ENCODE measurements around the gene FXN.
"Not testable (repeated sequence)": the region's sequence is repeated elsewhere in the genome, so short reads cannot be mapped to it uniquely, and the experiment has no call there.

Gene FXN

GRCh38 chr9:69107771-69108170, 72.2 kb downstream of the FXN start:
- DNase-seq = no peak

- DNase-seq = not testable (repeated sequence)
Measured at GRCh38 chr9:69108706-69109105, 73.2 kb downstream of the FXN start.

DNA sequence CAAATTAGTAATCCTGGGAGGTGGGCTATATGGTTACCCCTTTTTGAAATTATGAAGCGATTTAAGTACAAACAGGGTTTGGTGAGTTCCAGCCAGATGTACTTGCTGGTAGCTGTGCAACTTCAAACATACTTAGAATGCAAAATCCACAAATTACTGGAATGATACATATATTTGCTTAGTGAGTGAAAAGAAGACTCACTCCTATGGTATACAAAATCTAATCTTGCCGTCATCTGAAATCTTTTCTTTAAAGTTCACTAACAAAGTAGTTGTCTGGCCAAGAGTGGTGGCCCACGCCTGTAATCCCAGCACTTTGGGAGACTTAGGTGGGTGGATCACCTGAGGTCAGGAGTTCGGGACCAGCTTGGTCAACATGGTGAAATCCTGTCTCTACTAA, 73.6 kb downstream of the FXN start:
- DNase-seq = no peak

DNA sequence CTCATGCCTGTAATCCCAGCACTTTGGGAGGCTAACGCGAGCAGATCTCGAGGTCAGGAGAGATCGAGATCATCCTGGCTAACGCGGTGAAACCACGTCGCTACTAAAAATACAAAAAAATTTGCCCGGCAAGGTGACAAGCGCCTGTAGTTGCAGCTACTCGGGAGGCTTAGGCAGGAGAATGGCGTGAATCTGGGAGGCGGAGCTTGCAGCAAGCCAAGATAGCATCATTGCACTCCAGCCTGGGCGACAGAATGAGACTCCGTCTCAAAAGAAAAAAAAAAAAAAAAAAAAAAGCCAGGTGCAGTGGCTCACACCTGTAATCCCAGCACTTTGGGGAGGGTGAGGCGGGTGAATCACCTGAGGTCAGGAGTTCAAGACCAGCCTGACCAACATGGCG, 77.1 kb downstream of the FXN start:
- not testable (repeated sequence) for DNase-seq

DNA sequence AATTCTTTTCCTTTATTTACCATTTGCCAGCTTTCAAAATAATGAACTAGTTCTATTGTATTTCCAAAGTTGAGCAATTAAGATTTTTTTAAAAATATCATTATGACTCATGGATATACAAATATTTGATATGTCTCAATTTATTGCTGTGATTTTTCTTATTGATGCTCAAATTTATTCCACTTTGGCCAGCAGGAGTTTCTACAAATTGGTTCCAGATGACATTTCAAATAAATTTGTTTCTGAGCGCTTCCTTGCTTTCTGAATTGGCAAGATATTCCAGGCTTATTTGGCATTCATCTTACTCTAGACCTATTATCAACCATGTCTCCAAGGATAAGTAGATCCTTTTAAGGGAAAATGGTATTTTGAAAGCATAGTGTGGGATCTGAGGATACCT, 80.1 kb downstream of the FXN start:
- DNase-seq = no peak

DNA sequence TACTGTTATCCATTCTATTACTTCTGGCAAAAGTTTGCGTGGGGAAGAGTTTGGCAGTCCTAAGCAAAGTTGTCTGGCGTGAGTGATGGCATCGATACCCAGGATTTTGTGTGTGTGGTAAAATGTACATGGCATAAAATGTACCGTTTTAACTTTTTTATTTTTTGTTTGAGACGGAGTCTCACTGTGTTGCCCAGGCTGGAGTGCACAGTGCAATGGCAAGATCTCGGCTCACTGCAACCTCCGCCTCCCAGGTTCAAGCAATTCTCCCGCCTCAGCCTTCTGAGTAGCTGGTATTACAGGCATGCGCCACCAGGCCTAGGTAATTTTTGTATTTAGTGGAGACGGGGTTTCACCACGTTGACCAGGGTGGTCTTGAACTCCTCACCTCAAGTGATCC, 83.1 kb downstream of the FXN start:
- no peak for DNase-seq

- DNase-seq = peak; percentile 18
Measured at GRCh38 chr9:69120380-69121154, 85.0 kb downstream of the FXN start.

GRCh38 chr9:69121155-69122081, 85.9 kb downstream of the FXN start:
- DNase-seq = peak; percentile 48

DNA sequence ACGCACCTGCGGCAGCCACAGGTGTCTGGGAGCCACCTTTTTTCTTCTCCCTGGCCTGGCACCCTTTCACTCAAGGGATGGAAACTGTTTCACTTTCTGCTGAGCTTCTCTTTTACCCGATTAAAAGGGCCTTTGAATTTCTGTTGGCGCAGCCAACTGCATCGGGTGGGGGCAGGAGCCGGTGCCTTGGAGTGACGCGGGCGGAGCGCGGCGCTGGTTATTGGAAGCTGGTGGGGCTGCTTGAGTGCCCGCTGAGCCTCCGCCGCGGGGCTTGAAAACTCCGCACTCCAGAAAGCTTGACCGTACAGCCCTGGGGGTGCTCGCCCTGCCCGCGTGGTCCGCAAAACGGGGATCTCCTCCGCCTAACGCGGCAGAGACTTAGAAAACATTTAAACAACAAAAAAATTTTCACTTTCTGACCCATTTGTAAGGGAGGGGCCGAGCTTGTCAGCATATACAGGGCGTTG, 86.6 kb downstream of the FXN start:
- DNase-seq = peak; percentile 58

GRCh38 chr9:69122549-69123141, 87.1 kb downstream of the FXN start:
- DNase-seq = peak; percentile 11

DNA sequence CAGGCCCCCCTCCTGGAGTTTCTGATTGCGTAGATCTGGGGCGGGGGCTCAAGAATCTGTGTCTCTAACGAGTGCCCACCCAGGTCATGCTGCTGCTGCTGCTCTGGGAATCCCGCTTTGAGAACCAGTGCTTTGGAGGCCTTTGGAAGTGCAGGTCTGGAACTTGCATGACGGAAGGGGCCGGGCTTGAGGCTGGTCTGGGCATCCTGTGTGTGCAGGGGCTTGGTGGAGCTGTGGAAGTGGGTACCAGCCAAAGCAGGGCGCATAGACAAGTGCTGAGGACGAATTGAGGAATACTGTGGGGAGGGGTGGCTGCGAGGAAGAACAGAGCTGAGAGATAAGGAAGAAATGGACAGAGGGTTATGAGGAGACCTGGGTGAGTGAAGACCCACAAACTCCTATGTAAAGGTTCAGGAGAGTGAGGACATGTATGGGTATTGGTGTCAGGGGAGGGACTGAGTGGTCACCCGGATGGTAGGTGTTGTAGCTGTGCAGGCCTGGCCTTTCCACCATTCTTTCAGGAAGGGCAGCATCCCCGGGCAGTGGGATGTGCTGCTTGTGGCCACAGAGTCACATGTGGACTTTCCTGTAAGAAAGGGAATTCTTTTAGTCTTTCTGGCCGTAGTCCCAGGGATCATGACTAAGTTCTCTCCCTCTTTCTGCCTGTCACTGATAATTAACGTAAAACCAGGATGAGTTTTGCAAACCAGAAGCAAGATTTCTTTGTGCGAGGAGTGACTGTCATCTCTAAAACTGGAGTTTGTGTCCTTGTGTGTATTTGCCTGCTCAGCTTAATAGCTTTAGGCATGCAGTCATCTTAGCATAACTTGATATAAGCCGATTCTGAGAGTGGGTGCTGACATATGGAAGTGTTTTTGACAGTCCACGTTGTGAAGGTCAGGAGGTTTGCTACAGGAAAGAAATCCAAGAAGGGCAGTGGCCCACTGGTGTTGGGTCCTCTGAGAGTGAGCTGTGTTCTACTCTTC, 95.2 kb downstream of the FXN start:
- no peak for DNase-seq

GRCh38 chr9:69131682-69132081, 96.1 kb downstream of the FXN start:
- DNase-seq = no peak

GRCh38 chr9:69132361-69132760, 96.8 kb downstream of the FXN start:
- DNase-seq = no peak

DNA sequence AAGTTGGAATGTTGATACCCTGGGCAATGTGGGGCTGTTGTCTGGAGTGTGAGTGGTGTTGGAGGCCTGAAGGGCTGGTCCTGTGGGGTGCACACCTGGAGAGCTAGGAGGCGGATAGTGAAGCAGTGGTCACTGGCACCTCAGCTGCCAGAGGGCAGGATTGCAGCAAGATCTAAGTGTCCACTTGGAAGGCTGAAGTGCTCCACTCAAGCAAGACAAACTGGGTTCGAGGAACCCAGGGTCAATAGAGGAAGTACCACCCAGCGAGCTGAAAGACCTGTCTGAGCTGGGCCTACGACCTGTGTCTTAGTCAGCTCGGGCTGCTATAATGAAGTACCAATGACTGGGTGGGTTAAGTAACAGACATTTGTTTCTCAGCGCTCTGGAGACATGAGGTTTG, 98.9 kb downstream of the FXN start:
- DNase-seq = no peak

- no peak for DNase-seq
Measured at GRCh38 chr9:69136185-69136584, 100.6 kb downstream of the FXN start.

DNA sequence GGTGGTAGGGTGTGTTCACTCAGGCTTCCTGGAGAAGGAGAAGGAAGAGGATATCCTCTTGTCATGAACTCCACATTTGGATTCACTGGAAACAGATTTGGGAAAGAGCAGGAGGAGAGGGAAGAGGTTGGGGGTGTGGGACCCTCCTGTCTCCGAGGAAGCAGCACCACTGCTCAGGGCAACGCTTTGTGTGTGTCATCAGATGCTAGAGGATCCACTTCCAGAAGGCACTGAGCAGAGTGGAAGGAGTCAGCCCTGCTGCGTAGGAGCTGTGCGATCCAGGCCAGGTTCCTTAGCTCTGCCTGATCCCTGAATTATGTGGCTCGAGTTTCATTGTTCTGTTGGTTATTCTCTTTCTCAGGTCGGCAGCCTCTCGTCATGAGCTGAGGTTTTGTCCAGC, 101.2 kb downstream of the FXN start:
- no peak for DNase-seq

DNA sequence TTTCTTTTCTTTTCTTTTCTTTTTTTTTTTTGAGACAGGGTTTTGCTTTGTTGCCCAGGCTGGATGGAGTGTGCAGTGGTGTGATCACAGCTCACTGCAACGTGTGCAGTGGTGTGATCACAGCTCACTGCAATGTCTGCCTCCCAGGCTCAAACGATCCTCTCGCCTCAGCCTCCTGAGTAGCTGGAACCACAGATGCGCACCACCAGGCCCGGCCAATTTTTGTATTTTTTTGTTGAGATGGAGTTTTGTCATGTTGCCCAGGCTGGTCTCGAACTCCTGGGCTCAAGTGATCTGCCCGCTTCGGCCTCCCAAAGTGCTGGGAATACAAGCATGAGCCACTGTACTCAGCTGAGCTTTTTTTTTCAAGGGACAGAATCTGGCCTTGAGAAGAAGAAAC, 101.8 kb downstream of the FXN start:
- no peak for DNase-seq

DNA sequence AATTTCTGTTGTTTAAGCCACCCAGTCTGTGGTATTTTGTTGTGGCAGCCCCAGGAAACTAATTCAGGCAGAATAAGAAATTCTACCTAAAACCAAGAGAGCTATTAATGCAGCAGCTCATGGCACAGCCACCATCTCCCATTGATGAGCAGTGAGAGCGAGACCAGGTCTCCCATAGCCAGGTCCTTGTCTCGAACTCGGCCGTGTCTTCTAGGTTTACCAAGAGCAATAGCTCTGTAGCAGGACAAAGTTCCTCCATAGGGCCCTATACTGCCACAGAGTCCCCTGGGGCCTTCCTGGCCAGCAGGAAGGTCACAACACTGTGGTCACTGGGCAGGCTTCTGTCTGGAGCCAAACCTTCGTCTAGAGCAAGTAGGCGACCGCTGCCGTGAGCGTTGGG, 104.0 kb downstream of the FXN start:
- no peak for DNase-seq

DNA sequence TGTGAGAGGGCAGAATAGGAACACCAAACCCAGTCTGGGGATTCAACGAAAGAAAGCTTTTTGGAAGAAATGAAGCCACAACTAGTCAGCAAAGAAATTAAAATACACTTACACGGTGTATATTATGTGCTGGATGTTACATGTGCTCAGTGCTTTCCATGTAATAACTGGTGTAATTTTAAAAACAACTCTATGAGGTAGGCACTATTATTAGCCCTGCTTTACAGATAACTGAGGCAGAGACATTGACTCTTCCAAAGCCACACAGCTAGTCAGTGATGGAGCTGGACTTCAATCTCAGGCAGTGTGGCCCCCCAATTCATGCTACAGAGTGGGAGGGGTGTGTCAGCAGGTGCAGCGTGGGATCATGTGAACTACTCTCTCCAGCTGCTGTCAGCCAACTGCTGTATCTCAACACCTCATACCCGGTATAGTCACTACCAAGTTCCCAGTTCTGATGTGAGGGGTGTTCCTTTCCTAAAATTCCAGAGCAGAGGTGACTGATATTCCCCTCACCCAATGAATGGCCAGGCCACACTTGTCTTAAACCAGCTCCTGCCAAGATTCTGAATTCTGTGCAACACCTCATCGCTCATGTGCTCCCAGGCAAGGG, 104.7 kb downstream of the FXN start:
- DNase-seq = no peak

GRCh38 chr9:69141851-69142250, 106.3 kb downstream of the FXN start:
- no peak for DNase-seq

DNA sequence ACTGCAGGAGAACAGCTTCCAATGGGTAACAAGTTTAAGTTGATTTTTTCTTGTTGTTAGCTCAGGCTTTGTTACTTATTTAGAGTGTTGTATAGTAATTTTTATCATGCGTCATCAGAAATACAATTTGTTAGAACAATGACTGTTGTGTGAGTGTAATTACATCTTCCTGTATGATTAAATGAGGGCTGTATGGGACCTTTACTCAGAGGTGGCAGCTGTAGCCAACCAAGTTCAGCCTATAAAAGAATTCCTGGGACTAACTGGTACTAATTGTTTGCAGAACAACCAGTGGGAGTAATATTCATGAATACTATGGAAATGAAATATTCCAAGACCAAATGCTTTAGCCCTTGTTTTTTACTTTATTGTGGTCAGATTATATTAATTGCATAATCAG, 107.7 kb downstream of the FXN start:
- DNase-seq = no peak

Data from CD4-positive, alpha-beta T cell treated with Interleukin-17A for 4 hours (primary cell).